Skeletal muscle tissue (tissue), 4 donors: Measurements from ENCODE around the gene SBF1. TPM values are rescaled to one million over a fixed set of nuclear protein-coding genes. Genes with fewer than 3 reads are reported as not detected.

Experiments
- H3K27ac ChIP-seq: one replicate; pipeline ENCODE4 v1.7.0; 2013; ENCODE audit warnings: mild to moderate bottlenecking, low read depth, low read length, inconsistent platforms
- H3K27me3 ChIP-seq, 3 donors: one replicate each; pipeline ENCODE4 v1.7.0; 2013; ENCODE audit warnings: low read length in 3 of 3; ENCODE audit not compliant: control insufficient read depth in 3 of 3, insufficient read depth in 3 of 3
- H3K36me3 ChIP-seq, 3 donors: one replicate each; pipeline ENCODE4 v1.7.0; 2013; ENCODE audit warnings: low read length in 3 of 3; ENCODE audit not compliant: control insufficient read depth in 3 of 3, insufficient read depth in 3 of 3
- H3K4me1 ChIP-seq, 3 donors: one replicate each; pipeline ENCODE4 v1.7.0; 2013; ENCODE audit warnings: low read length in 3 of 3, mild to moderate bottlenecking in 3 of 3; ENCODE audit not compliant: control insufficient read depth in 3 of 3, insufficient read depth in 3 of 3
- H3K4me3 ChIP-seq, 3 donors: one replicate each; pipeline ENCODE4 v1.7.0; 2013; ENCODE audit warnings: low read length in 3 of 3
- H3K9ac ChIP-seq, 3 donors: one replicate each; pipeline ENCODE4 v1.7.0; 2013; ENCODE audit warnings: low read length in 3 of 3, mild to moderate bottlenecking in 3 of 3, moderate library complexity in 2 of 3, low read depth in 1 of 3
- H3K9me3 ChIP-seq, 3 donors: one replicate each; pipeline ENCODE4 v1.7.0; 2013; ENCODE audit warnings: low read length in 3 of 3; ENCODE audit not compliant: control insufficient read depth in 3 of 3
- total RNA-seq: library from RNA; depleted of rRNA; stranded (reverse); fragments of >200 nt; gene quantifications from one replicate; pipeline ENCODE4 v1.2.3, GENCODE V29; 2014
- donor health status: Osteomylitis.

Gene SBF1
- total RNA-seq, 1 donor from 2014 or later = 30.8 TPM

- no peaks in the 10 kb centered on the region for H3K4me1 ChIP-seq
- no peak within 1 kb of the TSS for H3K27ac ChIP-seq
- H3K9me3 ChIP-seq = no peaks in the 10 kb centered on the region
- H3K4me3 ChIP-seq = no peak within 1 kb of the TSS
- peaks cover 31 to 55% (median 55%) of the 10 kb centered on the region in 3 donors for H3K27me3 ChIP-seq
- H3K36me3 ChIP-seq = no peaks in the 10 kb centered on the region
- H3K9ac ChIP-seq = no peak within 1 kb of the TSS
Observed at GRCh38 chr22:50486561-50487289, 11.9 kb upstream of the SBF1 start, which contains the start of gene MIOX. TSS of gene MIOX (plus strand) at chr22:50486859. CDS start at chr22:50486898, 39 bp downstream.

GRCh38 chr22:50485221-50486131 is 10.6 kb upstream of the SBF1 start:
- H3K9me3 ChIP-seq = no peaks in the 10 kb centered on the region
- H3K27me3 ChIP-seq = peaks cover 36 to 67% (median 64%) of the 10 kb centered on the region in 3 donors
- no peak overlapping the region for H3K9ac ChIP-seq
- no peak overlapping the region for H3K27ac ChIP-seq
- H3K4me3 ChIP-seq = no peak overlapping the region
- no peaks in the 10 kb centered on the region for H3K36me3 ChIP-seq
- no peaks in the 10 kb centered on the region for H3K4me1 ChIP-seq

- no peaks in the 10 kb centered on the region for H3K9me3 ChIP-seq
- H3K27me3 ChIP-seq = peaks cover 45 to 72% (median 68%) of the 10 kb centered on the region in 3 donors
- H3K4me1 ChIP-seq = no peaks in the 10 kb centered on the region
- no peak overlapping the region for H3K27ac ChIP-seq
- H3K9ac ChIP-seq = no peak overlapping the region
- H3K36me3 ChIP-seq = no peaks in the 10 kb centered on the region
- H3K4me3 ChIP-seq = no peak overlapping the region
Observed at GRCh38 chr22:50483977-50484853, 9.4 kb upstream of the SBF1 start.

- H3K27ac ChIP-seq = no peak overlapping the region
- peaks cover 45 to 72% (median 69%) of the 10 kb centered on the region in 3 donors for H3K27me3 ChIP-seq
- H3K4me3 ChIP-seq = no peak overlapping the region
- no peak overlapping the region for H3K9ac ChIP-seq
- H3K9me3 ChIP-seq = no peaks in the 10 kb centered on the region
- no peaks in the 10 kb centered on the region for H3K4me1 ChIP-seq
- H3K36me3 ChIP-seq = no peaks in the 10 kb centered on the region
Observed at GRCh38 chr22:50483556-50483955, 8.7 kb upstream of the SBF1 start.

GRCh38 chr22:50483106-50483505 is 8.3 kb upstream of the SBF1 start:
- Histone ChIP-seq H3K27ac (no peak overlapping the region), H3K4me1 (no peaks in the 10 kb centered on the region), H3K36me3 (no peaks in the 10 kb centered on the region), H3K4me3 (no peak overlapping the region), H3K27me3 (peaks cover 44 to 72% (median 70%) of the 10 kb centered on the region in 3 donors), H3K9me3 (no peaks in the 10 kb centered on the region), H3K9ac (no peak overlapping the region)

- Histone ChIP-seq H3K9ac (no peak overlapping the region), H3K9me3 (no peaks in the 10 kb centered on the region), H3K4me3 (no peak overlapping the region), H3K36me3 (no peaks in the 10 kb centered on the region), H3K4me1 (no peaks in the 10 kb centered on the region), H3K27ac (no peak overlapping the region), H3K27me3 (peaks cover 42 to 66% (median 63%) of the 10 kb centered on the region in 3 donors)
Observed at GRCh38 chr22:50482107-50483074, 7.6 kb upstream of the SBF1 start.

- Histone ChIP-seq H3K9ac (no peak within 1 kb of the TSS), H3K4me1 (no peaks in the 10 kb centered on the region), H3K9me3 (no peaks in the 10 kb centered on the region), H3K4me3 (no peak within 1 kb of the TSS), H3K27ac (no peak within 1 kb of the TSS), H3K27me3 (peaks cover 42 to 58% (median 56%) of the 10 kb centered on the region in 3 donors), H3K36me3 (no peaks in the 10 kb centered on the region)
Observed at GRCh38 chr22:50481440-50482106, 6.7 kb upstream of the SBF1 start, which contains the start of gene ADM2. TSS of gene ADM2 (plus strand) at chr22:50481543. CDS start at chr22:50481848, 305 bp downstream.

- H3K4me1 ChIP-seq = no peaks in the 10 kb centered on the region
- no peak overlapping the region for H3K4me3 ChIP-seq
- H3K9me3 ChIP-seq = no peaks in the 10 kb centered on the region
- H3K9ac ChIP-seq = no peak overlapping the region
- H3K36me3 ChIP-seq = no peaks in the 10 kb centered on the region
- peaks cover 42 to 56% (median 55%) of the 10 kb centered on the region in 3 donors for H3K27me3 ChIP-seq
- H3K27ac ChIP-seq = no peak overlapping the region
Observed at GRCh38 chr22:50481045-50481439, 6.2 kb upstream of the SBF1 start.
